Endothelial cell of umbilical vein (primary cell): ENCODE measurements around the gene BRWD1. TPM values are rescaled to one million over a fixed set of nuclear protein-coding genes. Genes with fewer than 3 reads are reported as not detected.

Experiments
- BruUV-seq: library from RNA; stranded (reverse); fragments of 400-500 nt; replicated peaks from 2 replicates; lab custom pipeline; 2021; lab: Mats Ljungman, UMichigan
- CTCF ChIA-PET: fragments of 300-600, 350-600 bp; sonication (Branson Sonifier 250); formaldehyde crosslinking; loops from one replicate; lab custom pipeline; 2021; ENCODE audit warnings: antibody characterized with exemption, inconsistent platforms; lab: Charles Lee
- POLR2A ChIA-PET: fragments of 300-600, 350-600 bp; sonication (Branson Sonifier 250); formaldehyde crosslinking; loops from one replicate; lab custom pipeline; 2021; ENCODE audit warnings: antibody characterized with exemption, inconsistent platforms; lab: Charles Lee
- DNase-seq: peaks from one replicate; pipeline ENCODE4 v3.0.0-alpha.2; 2011; ENCODE audit warnings: low read depth, low spot score
- FAIRE-seq: peaks from 2 replicates; lab custom pipeline; 2011; peaks lifted over from hg19 to GRCh38; lab: Jason Lieb, UNC
- H2AFZ ChIP-seq: 2 replicates; pipeline ENCODE4 v1.6.0; 2012; ENCODE audit warnings: low read depth, low read length, control low read depth, inconsistent platforms
- H3K27ac ChIP-seq: 2 replicates; pipeline ENCODE4 v1.5.1; 2011; ENCODE audit warnings: low read depth, mild to moderate bottlenecking, control low read depth, low read length, moderate library complexity; ENCODE audit not compliant: insufficient read depth
- H3K27me3 ChIP-seq, 2 experiments: 2 replicates each; pipeline versions ENCODE4 v1.6.0 to v1.6.1; 2011; ENCODE audit warnings: low read length in 2 of 2, mixed read lengths in 1 of 2; ENCODE audit not compliant: control insufficient read depth in 2 of 2, insufficient read depth in 2 of 2
- H3K36me3 ChIP-seq, 2 experiments: 2 replicates in 1 of 2; 3 replicates in 1 of 2; pipeline ENCODE4 v1.5.1; 2011; ENCODE audit warnings: low read length in 2 of 2, mild to moderate bottlenecking in 1 of 2, moderate library complexity in 1 of 2; ENCODE audit not compliant: control insufficient read depth in 2 of 2, insufficient read depth in 2 of 2; ENCODE audit errors: extremely low read depth in 1 of 2
- H3K4me1 ChIP-seq: 3 replicates; pipeline ENCODE4 v1.5.1; 2011; ENCODE audit warnings: mild to moderate bottlenecking, low read length; ENCODE audit not compliant: control insufficient read depth, insufficient read depth; ENCODE audit errors: extremely low read depth
- H3K4me2 ChIP-seq: 2 replicates; pipeline ENCODE4 v1.6.1; 2011; ENCODE audit warnings: low read length, control low read depth, mixed read lengths; ENCODE audit not compliant: insufficient read depth
- H3K4me3 ChIP-seq, 3 experiments: fragments of 200-600 bp in 1 of 3; sonication (generic), shearing (Covaris generic) in 1 of 3; replicated peaks in 1 of 3; 2 replicates each; pipeline ENCODE4 v1.5.1; 2011 to 2016; ENCODE audit warnings: control low read depth in 3 of 3, low read length in 3 of 3, mild to moderate bottlenecking in 2 of 3, inconsistent platforms in 1 of 3, low read depth in 1 of 3, moderate library complexity in 1 of 3; ENCODE audit not compliant: insufficient read depth in 1 of 3
- H3K79me2 ChIP-seq: 2 replicates; pipeline ENCODE4 v1.6.0; 2012; ENCODE audit warnings: low read length, inconsistent platforms; ENCODE audit not compliant: control insufficient read depth, insufficient read depth
- H3K9ac ChIP-seq: replicated peaks from 2 replicates; pipeline ENCODE3; 2011; ENCODE audit warnings: low read length, control low read depth; ENCODE audit not compliant: insufficient read depth; ENCODE audit errors: extremely low read depth
- H3K9me1 ChIP-seq: replicated peaks from 3 replicates; pipeline ENCODE4 v1.6.0; 2011; ENCODE audit warnings: mild to moderate bottlenecking, low read length; ENCODE audit not compliant: control insufficient read depth, insufficient read depth; ENCODE audit errors: extremely low read depth
- H3K9me3 ChIP-seq: replicated peaks from 2 replicates; pipeline ENCODE4 v1.5.1; 2012; ENCODE audit warnings: low read length, inconsistent platforms; ENCODE audit not compliant: control insufficient read depth, insufficient read depth
- H4K20me1 ChIP-seq: replicated peaks from 2 replicates; pipeline ENCODE3; 2011; ENCODE audit warnings: mild to moderate bottlenecking, low read length; ENCODE audit not compliant: control insufficient read depth, insufficient read depth; ENCODE audit errors: extremely low read depth
- EZH2 ChIP-seq: IDR thresholded peaks from 2 replicates; pipeline ENCODE4 v1.6.1; 2012; ENCODE audit warnings: borderline replicate concordance, low read depth, mild to moderate bottlenecking, moderate library complexity, low read length, inconsistent platforms; ENCODE audit not compliant: severe bottlenecking
- FOS ChIP-seq: IDR thresholded peaks from 2 replicates; pipeline ENCODE4 v1.6.1; 2011; ENCODE audit warnings: mild to moderate bottlenecking, low read length, moderate library complexity, borderline replicate concordance; ENCODE audit not compliant: insufficient read depth
- GATA2 ChIP-seq: IDR thresholded peaks from 2 replicates; pipeline ENCODE4 v1.7.0; 2011; ENCODE audit warnings: low read depth, mild to moderate bottlenecking, moderate library complexity, mixed read lengths, low read length; ENCODE audit not compliant: insufficient read length, insufficient read depth
- JUN ChIP-seq: IDR thresholded peaks from 2 replicates; pipeline ENCODE4 v1.6.1; 2011; ENCODE audit warnings: borderline replicate concordance, low read depth; ENCODE audit not compliant: insufficient read length, insufficient read depth
- MYC ChIP-seq: IDR thresholded peaks from one replicate; pipeline ENCODE4 v1.6.1; 2011; ENCODE audit warnings: mild to moderate bottlenecking, low read depth, low read length
- POLR2A ChIP-seq: IDR thresholded peaks from 2 replicates; pipeline ENCODE4 v1.6.1; 2012; ENCODE audit warnings: low read depth, mild to moderate bottlenecking, control low read depth, low read length
- POLR2AphosphoS5 ChIP-seq: IDR thresholded peaks from 2 replicates; pipeline ENCODE4 v1.6.1; 2012; ENCODE audit warnings: low read depth, mild to moderate bottlenecking, control low read depth, low read length, moderate library complexity; ENCODE audit not compliant: insufficient read depth
- dilution Hi-C: fragments of 300-500 bp; cut with MboI; formaldehyde crosslinking; loops from one replicate; pipeline ENCODE4 v1.15.0; 2019; ENCODE audit warnings: low sequenced_read_pairs; ENCODE audit not compliant: extremely low pct_ligation_motif_present
- intact Hi-C: fragments of 100-400 bp; cut with micrococcal nuclease; formaldehyde crosslinking; loops from one replicate; pipeline ENCODE4 v1.10.0; 2022
- polyA plus RNA-seq, 4 experiments: library from polyadenylated mRNA; depleted of rRNA in 3 of 4; stranded (reverse) in 3 of 4; unstranded in 1 of 4; fragments of >200 nt; gene quantifications; 2 replicates each; pipeline versions ENCODE4 v1.2.1 to v1.2.3, GENCODE V29; 2011 to 2012; ENCODE audit warnings: missing spikeins in 1 of 4
- total RNA-seq: library from RNA; stranded (reverse); gene quantifications from 2 replicates; pipeline ENCODE4 v1.2.3, GENCODE V29; 2021
- TF ChIP-seq, protein P1 (sequence below): IDR thresholded peaks from 2 replicates; pipeline ENCODE4 v1.6.1; 2011; ENCODE audit not compliant: insufficient read depth, insufficient read length
- TF ChIP-seq, protein P2 (sequence below), 2 donors: IDR thresholded peaks; 1 replicate in 1 of 2; 2 replicates in 1 of 2; pipeline ENCODE4 v1.5.1; 2011; ENCODE audit warnings: low read length in 2 of 2, mild to moderate bottlenecking in 2 of 2, moderate library complexity in 2 of 2, control low read depth in 1 of 2, inconsistent platforms in 1 of 2, low read depth in 1 of 2; ENCODE audit not compliant: insufficient read depth in 1 of 2; ENCODE audit errors: extremely low read depth in 1 of 2

BRWD1 gene
- total and polyA plus RNA-seq, 2 donors (not counting 3 experiments of a cell fraction or from before 2014, with no cell fraction given), result 6.1 to 33.2 TPM

DNA sequence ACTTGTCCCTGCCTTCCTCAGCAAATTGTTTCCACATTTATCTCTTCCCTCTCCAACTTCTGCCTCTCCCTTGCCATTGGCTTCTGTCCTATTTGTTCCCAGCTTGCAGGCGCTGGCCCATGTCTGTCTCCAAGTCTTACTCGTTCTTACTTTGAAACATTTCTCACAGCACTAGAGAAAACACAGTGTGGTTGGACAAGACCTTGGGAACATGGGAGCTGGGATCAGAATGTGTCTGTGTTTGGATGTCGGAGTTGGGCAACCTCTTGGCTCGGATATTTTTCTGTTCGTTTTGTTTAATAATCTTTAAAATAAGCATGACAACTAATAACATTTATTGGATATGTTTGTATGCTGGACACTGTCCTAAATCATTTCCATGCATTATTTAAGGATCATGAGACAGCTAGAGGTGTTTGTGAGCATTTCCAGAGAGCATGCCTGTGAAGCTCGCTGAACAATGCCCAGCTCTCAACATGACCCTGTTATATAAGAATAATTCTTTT lies 5.9 kb upstream of the BRWD1 start:
- dilution Hi-C loops, result no loop called here
- intact Hi-C loops, result no loop called here
- CTCF ChIA-PET, result no interaction called here

More for the DNA sequence above, 5.9 kb upstream of the BRWD1 start:
- H3K79me2 ChIP-seq, result no peaks in the 10 kb centered on the region
- H3K27ac ChIP-seq, result no peak overlapping the region
- no peak for FAIRE-seq
- H3K4me1 ChIP-seq, result peaks cover 6% of the 10 kb centered on the region
- DNase-seq, result no peak
- no peak overlapping the region for H2AFZ ChIP-seq
- H3K27me3 ChIP-seq, result peaks cover 5 to 10% of the 10 kb centered on the region in 2 experiments
- TF ChIP-seq, protein P1, sequence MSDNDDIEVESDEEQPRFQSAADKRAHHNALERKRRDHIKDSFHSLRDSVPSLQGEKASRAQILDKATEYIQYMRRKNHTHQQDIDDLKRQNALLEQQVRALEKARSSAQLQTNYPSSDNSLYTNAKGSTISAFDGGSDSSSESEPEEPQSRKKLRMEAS, result no peak
- TF ChIP-seq GATA2 (no peak), FOS (no peak), POLR2A (no peak), POLR2AphosphoS5 (no peak), JUN (no peak), MYC (no peak), EZH2 (no peak)
- TF ChIP-seq, protein P2, sequence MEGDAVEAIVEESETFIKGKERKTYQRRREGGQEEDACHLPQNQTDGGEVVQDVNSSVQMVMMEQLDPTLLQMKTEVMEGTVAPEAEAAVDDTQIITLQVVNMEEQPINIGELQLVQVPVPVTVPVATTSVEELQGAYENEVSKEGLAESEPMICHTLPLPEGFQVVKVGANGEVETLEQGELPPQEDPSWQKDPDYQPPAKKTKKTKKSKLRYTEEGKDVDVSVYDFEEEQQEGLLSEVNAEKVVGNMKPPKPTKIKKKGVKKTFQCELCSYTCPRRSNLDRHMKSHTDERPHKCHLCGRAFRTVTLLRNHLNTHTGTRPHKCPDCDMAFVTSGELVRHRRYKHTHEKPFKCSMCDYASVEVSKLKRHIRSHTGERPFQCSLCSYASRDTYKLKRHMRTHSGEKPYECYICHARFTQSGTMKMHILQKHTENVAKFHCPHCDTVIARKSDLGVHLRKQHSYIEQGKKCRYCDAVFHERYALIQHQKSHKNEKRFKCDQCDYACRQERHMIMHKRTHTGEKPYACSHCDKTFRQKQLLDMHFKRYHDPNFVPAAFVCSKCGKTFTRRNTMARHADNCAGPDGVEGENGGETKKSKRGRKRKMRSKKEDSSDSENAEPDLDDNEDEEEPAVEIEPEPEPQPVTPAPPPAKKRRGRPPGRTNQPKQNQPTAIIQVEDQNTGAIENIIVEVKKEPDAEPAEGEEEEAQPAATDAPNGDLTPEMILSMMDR (IDR thresholded peaks at IDR 0.05; ENCODE audit: extremely low read depth in 1 of 2, insufficient read depth in 1 of 2, low read depth in 1 of 2, low read length in 2 of 2), result no peak
- POLR2A ChIA-PET, result no interaction called here
- H4K20me1 ChIP-seq, result no peaks in the 10 kb centered on the region
- no peaks in the 10 kb centered on the region for H3K9me1 ChIP-seq
- no TSS peak for BruUV-seq
- H3K4me2 ChIP-seq, result no peak overlapping the region
- H3K36me3 ChIP-seq, result no peaks in the 10 kb centered on the region
- H3K9me3 ChIP-seq, result no peaks in the 10 kb centered on the region
- no peak overlapping the region for H3K4me3 ChIP-seq
- H3K9ac ChIP-seq, result no peak overlapping the region
